HG03066 (cell line): ENCODE results near the gene FNDC11.
"Not testable (repeated sequence)": the region's sequence is repeated elsewhere in the genome, so short reads cannot be mapped to it uniquely, and the experiment has no call there.

Experiments
- ATAC-seq: cut with Tn5 transposase; IDR thresholded peaks from one replicate; pipeline ENCODE4 v1.9.1; 2021; ENCODE audit warnings: low read depth; ENCODE audit not compliant: unreplicated experiment

The FNDC11 gene

GRCh38 chr20:63552481-63553249 is 1.3 kb upstream of the FNDC11 start:
- no peak for ATAC-seq

GRCh38 chr20:63553251-63553932 is 567 bp upstream of the FNDC11 start:
- ATAC-seq = no peak

DNA sequence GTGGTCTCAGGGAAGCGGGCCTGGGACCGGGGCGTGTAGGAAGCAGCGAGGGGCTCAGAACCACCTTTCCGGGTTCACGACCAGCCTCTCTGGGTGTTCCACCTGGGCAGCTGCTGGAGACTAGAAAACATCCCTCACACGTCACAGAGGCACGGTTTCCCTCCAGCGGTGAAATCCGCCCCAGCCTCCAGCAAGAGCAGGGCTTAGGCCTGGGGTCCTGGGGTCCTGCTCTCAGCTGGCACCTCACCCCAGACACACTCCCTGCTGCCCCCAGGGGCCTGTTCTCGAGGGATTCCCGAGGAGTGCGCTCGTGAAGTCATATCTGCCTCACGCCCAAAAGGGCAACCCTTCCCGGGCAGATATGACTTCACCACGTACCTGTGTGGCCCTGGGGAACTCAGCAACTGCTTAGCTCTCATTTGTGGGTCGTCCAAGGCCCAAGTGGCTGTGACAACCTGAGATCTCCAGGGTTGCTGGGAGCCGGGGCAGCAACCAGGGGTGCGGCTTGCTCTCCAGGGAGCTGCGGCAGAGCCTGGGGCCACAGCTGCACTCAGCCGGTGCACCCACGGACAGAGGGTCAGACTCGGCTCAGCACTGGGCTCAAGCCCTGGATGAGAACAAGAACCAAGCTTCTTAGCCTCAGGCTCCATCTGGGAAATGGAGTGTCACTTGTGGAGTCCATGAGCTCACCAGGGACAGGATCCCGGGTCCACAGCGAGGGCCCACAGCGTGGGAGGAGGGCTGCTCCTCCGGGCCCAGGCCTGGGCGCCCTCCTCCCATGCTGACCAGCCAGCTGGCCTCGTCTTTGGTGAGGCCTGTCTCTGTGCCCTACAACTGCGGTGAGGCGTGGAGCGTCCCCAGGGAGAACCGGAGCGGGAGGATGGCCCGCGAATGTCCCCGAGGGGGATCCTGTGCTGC is 661 bp downstream of the FNDC11 start:
- no peak for ATAC-seq

GRCh38 chr20:63555661-63556381 is 1.9 kb downstream of the FNDC11 start:
- ATAC-seq = no peak

GRCh38 chr20:63556873-63557478 is 3.0 kb downstream of the FNDC11 start:
- ATAC-seq = no peak

GRCh38 chr20:63557481-63557891 is 3.5 kb downstream of the FNDC11 start:
- no peak for ATAC-seq

DNA sequence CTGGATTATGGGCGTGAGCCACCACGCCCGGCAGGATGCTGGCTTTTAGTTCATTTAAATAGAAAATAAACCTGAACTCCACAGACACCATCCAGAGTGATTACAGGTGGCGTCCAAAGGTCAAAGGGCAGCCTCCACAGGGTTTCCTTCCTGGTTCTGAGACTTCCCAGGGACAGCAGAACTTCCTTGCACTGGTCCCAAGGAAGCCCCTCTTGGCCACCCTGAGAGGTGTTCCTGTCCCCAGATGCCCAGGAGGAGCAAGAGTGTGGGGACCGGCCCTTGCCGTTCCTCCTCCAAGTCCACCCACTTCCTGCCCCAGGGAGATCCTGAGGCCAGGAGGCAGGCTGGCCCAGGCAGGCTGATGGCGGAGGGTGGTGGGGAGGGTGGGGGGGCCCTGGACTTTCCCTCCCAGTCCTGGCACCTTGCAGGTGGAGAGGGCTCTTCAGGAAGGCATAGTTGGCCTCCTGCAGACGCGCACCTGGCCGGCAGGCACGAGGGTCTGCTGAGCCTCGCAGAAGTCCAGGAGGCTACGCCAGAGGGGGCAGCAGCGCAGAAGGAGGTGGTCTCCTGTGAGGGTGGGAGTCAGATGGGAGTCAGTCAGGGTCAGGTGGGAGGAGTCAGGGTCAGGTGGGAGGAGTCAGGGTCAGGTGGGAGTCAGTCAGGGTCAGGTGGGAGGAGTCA is 5.0 kb downstream of the FNDC11 start:
- ATAC-seq = no peak

DNA sequence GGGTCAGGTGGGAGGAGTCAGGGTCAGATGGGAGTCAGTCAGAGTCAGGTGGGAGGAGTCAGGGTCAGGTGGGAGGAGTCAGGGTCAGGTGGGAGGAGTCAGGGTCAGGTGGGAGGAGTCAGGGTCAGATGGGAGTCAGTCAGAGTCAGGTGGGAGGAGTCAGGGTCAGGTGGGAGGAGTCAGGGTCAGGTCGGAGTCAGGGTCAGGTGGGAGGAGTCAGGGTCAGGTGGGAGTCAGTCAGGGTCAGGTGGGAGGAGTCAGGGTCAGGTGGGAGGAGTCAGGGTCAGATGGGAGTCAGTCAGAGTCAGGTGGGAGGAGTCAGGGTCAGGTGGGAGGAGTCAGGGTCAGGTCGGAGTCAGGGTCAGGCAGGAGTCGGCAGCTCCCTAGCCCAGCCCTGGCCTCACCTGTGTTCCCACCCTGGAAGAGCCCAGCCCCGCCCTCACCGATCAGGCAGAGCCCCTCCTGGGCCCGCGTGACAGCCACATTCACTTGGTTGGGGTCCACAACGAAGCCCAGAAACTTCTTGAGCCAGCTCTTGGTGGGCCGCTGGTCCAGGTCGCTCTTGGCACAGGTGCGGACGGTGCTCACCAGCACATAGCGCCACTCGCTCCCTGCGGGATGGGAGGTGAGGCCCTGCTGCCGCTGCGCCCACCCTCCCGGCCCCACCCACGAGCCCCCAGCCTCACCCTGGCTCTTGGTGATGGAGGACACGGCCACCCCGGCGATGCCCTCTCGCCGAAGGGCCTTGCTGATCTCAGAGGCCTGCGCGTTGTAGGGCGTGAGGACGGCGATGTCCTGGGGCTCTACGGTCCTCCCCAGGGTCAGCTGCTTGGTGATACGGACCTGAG is 5.8 kb downstream of the FNDC11 start:
- not testable (repeated sequence) for ATAC-seq

- no peak for ATAC-seq
Observed at GRCh38 chr20:63560333-63560805, 6.4 kb downstream of the FNDC11 start.

DNA sequence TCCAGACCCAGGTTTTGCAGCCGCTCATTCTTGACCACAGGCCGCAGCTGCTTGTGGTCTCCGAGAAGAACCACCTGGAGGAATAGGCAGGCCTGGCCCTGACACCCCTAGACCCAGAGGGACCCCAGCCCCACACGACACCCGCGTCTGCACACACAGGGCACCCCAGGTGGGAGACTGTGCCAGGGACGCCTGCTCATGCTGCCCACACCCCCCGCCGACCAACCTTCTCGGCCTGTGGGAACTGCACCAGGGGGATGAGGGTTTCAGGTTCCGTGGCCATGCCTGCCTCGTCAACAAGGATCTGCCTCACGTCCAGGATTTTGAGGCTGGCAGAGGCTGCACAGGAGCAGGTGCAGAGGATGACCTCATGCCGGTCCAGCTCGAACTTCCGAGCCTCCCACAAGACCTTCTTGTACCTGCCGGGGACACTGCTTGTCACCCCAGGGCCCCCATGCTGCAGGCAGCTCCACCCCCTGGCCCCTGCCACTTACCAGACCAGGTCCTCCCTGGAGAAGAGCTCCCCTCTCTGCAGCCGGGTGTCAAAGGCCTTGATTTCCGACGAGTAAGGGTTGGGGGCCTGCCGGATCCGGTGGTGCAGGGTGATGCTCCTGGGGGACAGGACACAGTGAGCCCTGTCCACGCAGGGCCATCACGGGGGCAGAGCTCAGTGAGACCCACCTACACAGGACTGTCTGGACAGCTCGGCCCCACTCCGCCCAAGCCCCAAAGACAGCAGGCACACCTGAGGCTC is 7.1 kb downstream of the FNDC11 start:
- no peak for ATAC-seq

DNA sequence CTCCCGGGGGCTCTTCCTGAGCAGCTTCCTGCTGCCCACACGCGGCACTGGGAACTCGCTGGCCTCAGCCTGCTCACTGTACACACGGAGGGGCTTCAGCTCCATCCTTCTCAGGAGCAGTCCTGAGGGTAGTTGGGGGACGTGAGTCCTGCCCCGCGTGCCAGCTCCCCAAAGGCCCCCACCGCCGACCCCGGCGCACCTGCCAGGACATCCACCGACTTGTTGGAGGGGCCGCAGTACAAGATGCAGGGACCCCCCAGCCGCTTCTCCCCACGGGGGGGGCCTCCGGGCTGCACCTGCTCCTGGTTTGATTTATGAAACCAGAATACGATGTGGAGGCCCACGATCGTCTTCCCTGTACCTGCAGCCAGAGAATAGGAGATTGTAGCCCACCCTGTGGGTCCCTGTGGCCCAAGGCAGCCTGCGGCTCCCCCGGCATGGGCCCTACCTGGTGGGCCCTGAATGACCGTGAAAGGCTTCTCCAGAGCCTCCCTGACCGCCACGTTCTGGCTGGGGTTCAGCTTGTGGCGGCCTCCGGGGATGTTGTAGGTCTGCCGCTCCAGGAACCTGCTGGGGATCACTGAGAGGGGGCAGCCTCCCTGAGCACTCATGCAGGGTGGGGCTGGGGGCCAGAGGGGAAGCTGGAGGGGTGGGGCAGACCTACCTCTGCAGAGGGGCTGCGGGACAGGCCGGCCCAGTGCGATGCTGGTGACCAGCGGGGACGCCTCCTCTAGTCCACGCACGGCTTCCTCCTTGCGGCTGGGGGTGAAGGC is 7.9 kb downstream of the FNDC11 start:
- ATAC-seq = no peak

- ATAC-seq = no peak
Observed at GRCh38 chr20:63562461-63563224, 8.7 kb downstream of the FNDC11 start.

GRCh38 chr20:63563225-63563935 is 9.4 kb downstream of the FNDC11 start:
- no peak for ATAC-seq

- no peak for ATAC-seq
Observed at GRCh38 chr20:63564036-63564810, 10.3 kb downstream of the FNDC11 start.
